PC-3 (cell line): ENCODE measurements around the gene CACNA1I. TPM values are rescaled to one million over a fixed set of nuclear protein-coding genes. Genes with fewer than 3 reads are reported as not detected.

Source experiments
- ATAC-seq: fragments of 200-7000 bp; cut with Tn5 transposase; 2 replicates; pipeline ENCODE4 v1.9.1; 2020; ENCODE audit warnings: mild to moderate bottlenecking, moderate library complexity
- BruUV-seq: library from RNA; stranded (reverse); fragments of 400-500 nt; replicated peaks from 2 replicates; lab custom pipeline; 2021; lab: Mats Ljungman, UMichigan
- CTCF ChIA-PET: fragments of 300-600 bp; sonication (Branson Sonifier 250); formaldehyde crosslinking; loops from one replicate; lab custom pipeline; 2022; ENCODE audit warnings: antibody characterized with exemption; lab: Charles Lee
- POLR2A ChIA-PET: fragments of 300-600 bp; sonication (Branson Sonifier 250); formaldehyde crosslinking; loops from one replicate; lab custom pipeline; 2022; ENCODE audit warnings: antibody characterized with exemption; ENCODE audit not compliant: unreplicated experiment; lab: Charles Lee
- DNase-seq: peaks from one replicate; pipeline ENCODE4 v3.0.0-alpha.2; 2015
- H2AFZ ChIP-seq: fragments of 300-600 bp; sonication (generic); 2 replicates; pipeline ENCODE4 v1.6.0; 2016; ENCODE audit warnings: antibody characterized with exemption, low read length
- H3F3A ChIP-seq: fragments of 300-600 bp; sonication (generic); one replicate; pipeline ENCODE4 v1.6.0; 2017; ENCODE audit warnings: antibody characterized with exemption, low read length, control low read depth, mild to moderate bottlenecking; ENCODE audit not compliant: unreplicated experiment
- H3K27ac ChIP-seq: fragments of 300-600 bp; sonication (generic); 2 replicates; pipeline ENCODE4 v1.5.1; 2016; ENCODE audit warnings: mild to moderate bottlenecking, low read length
- H3K27me3 ChIP-seq: fragments of 300-600 bp; sonication (generic); 2 replicates; pipeline ENCODE4 v1.6.1; 2016; ENCODE audit warnings: low read length, mixed read lengths
- H3K36me3 ChIP-seq: fragments of 300-600 bp; sonication (generic); 2 replicates; pipeline ENCODE4 v1.6.1; 2016; ENCODE audit warnings: low read depth, mixed run types, low read length, mixed read lengths
- H3K4me1 ChIP-seq: fragments of 300-600 bp; sonication (generic); 2 replicates; pipeline ENCODE4 v1.5.1; 2016; ENCODE audit warnings: low read length; ENCODE audit not compliant: insufficient read depth
- H3K4me2 ChIP-seq: fragments of 300-600 bp; sonication (generic); 2 replicates; pipeline ENCODE4 v1.6.0; 2016; ENCODE audit warnings: low read length
- H3K4me3 ChIP-seq: fragments of 300-600 bp; sonication (generic); 2 replicates; pipeline ENCODE4 v1.5.1; 2016; ENCODE audit warnings: mild to moderate bottlenecking, low read length, mixed read lengths
- H3K79me2 ChIP-seq: fragments of 300-600 bp; sonication (generic); 2 replicates; pipeline ENCODE4 v1.6.1; 2017; ENCODE audit warnings: low read length, mixed read lengths
- H3K9ac ChIP-seq: fragments of 300-600 bp; sonication (generic); 2 replicates; pipeline ENCODE4 v1.6.0; 2016; ENCODE audit warnings: mild to moderate bottlenecking, low read length
- H3K9me2 ChIP-seq: fragments of 300-600 bp; sonication (generic); replicated peaks from 2 replicates; pipeline ENCODE4 v1.6.1; 2016; ENCODE audit warnings: mixed run types, low read length, mixed read lengths
- H3K9me3 ChIP-seq: fragments of 300-600 bp; sonication (generic); 2 replicates; pipeline ENCODE4 v1.6.1; 2016; ENCODE audit warnings: low read length, mixed read lengths
- H4K20me1 ChIP-seq: fragments of 300-600 bp; sonication (generic); 2 replicates; pipeline ENCODE4 v1.6.1; 2016; ENCODE audit warnings: low read length, mixed read lengths
- CTCF ChIP-seq: fragments of 300-600 bp; sonication (generic); conservative IDR thresholded peaks from 2 replicates; pipeline ENCODE4 v1.5.1; 2017; ENCODE audit warnings: antibody characterized with exemption, low read depth, mild to moderate bottlenecking, low read length
- EZH2 ChIP-seq: fragments of 300-600 bp; sonication (generic); IDR thresholded peaks from one replicate; pipeline ENCODE4 v1.6.1; 2017; ENCODE audit warnings: antibody characterized with exemption, mild to moderate bottlenecking, low read length; ENCODE audit not compliant: unreplicated experiment
- EZH2phosphoT487 ChIP-seq: fragments of 300-600 bp; sonication (generic); IDR thresholded peaks from 2 replicates; pipeline ENCODE4 v1.6.1; 2018; ENCODE audit warnings: mild to moderate bottlenecking, antibody characterized with exemption, low read length, borderline replicate concordance
- intact Hi-C: fragments of 100-400 bp; cut with micrococcal nuclease; formaldehyde crosslinking; loops from 2 replicates; pipeline ENCODE4 v1.9.0; 2023
- total RNA-seq: library from RNA; depleted of rRNA; stranded (reverse); fragments of >200 nt; gene quantifications from 2 replicates; pipeline ENCODE4 v1.2.3, GENCODE V29; 2014

Gene CACNA1I
- total RNA-seq, 1 experiment from 2014 or later, result not detected

- no peak for DNase-seq
- BruUV-seq, result no TSS peak
- ChIA-PET POLR2A (no interaction called here), CTCF (no interaction called here)
- TF ChIP-seq CTCF, result no peak
- no peak for TF ChIP-seq EZH2phosphoT487
- TF ChIP-seq EZH2, result no peak
- Histone ChIP-seq H3K27me3 (no peaks in the 10 kb centered on the region), H3K79me2 (no peaks in the 10 kb centered on the region), H3K27ac (no peak overlapping the region), H3K9ac (no peak overlapping the region), H2AFZ (no peak overlapping the region), H3K9me2 (no peaks in the 10 kb centered on the region), H4K20me1 (no peaks in the 10 kb centered on the region), H3K4me1 (no peaks in the 10 kb centered on the region), H3K9me3 (no peaks in the 10 kb centered on the region), H3K4me2 (no peak overlapping the region), H3K4me3 (no peak overlapping the region), H3K36me3 (no peaks in the 10 kb centered on the region), H3F3A (no peaks in the 10 kb centered on the region)
- intact Hi-C loops, result no loop called here
- no peak for ATAC-seq
Observed at GRCh38 chr22:39610766-39611165, 40.2 kb downstream of the CACNA1I start.

- no peaks in the 10 kb centered on the region for H4K20me1 ChIP-seq
- H3K9me3 ChIP-seq, result no peaks in the 10 kb centered on the region
- no peak overlapping the region for H3K27ac ChIP-seq
- TF ChIP-seq EZH2phosphoT487, result no peak
- TF ChIP-seq CTCF, result no peak
- TF ChIP-seq EZH2, result no peak
- intact Hi-C loops, result no loop called here
- DNase-seq, result no peak
- ATAC-seq, result no peak
- H3K4me3 ChIP-seq, result no peak overlapping the region
- no TSS peak for BruUV-seq
- no peaks in the 10 kb centered on the region for H3K36me3 ChIP-seq
- no peaks in the 10 kb centered on the region for H3K4me1 ChIP-seq
- ChIA-PET CTCF (no interaction called here), POLR2A (no interaction called here)
- H3K4me2 ChIP-seq, result no peak overlapping the region
- H3K9ac ChIP-seq, result no peak overlapping the region
- H3F3A ChIP-seq, result no peaks in the 10 kb centered on the region
- H3K79me2 ChIP-seq, result no peaks in the 10 kb centered on the region
- H3K27me3 ChIP-seq, result no peaks in the 10 kb centered on the region
- H3K9me2 ChIP-seq, result no peaks in the 10 kb centered on the region
- no peak overlapping the region for H2AFZ ChIP-seq
Observed at GRCh38 chr22:39611360-39611759, 40.8 kb downstream of the CACNA1I start.

GRCh38 chr22:39612811-39613548 lies 42.4 kb downstream of the CACNA1I start:
- H2AFZ ChIP-seq, result no peak overlapping the region
- no peaks in the 10 kb centered on the region for H3K4me1 ChIP-seq
- H3F3A ChIP-seq, result no peaks in the 10 kb centered on the region
- no peak overlapping the region for H3K9ac ChIP-seq
- ATAC-seq, result no peak
- no peaks in the 10 kb centered on the region for H3K9me2 ChIP-seq
- H3K9me3 ChIP-seq, result no peaks in the 10 kb centered on the region
- ChIA-PET CTCF (no interaction called here), POLR2A (no interaction called here)
- no peak overlapping the region for H3K4me3 ChIP-seq
- H3K36me3 ChIP-seq, result no peaks in the 10 kb centered on the region
- intact Hi-C loops, result no loop called here
- no TSS peak for BruUV-seq
- H3K79me2 ChIP-seq, result no peaks in the 10 kb centered on the region
- DNase-seq, result no peak
- no peak overlapping the region for H3K27ac ChIP-seq
- no peak overlapping the region for H3K4me2 ChIP-seq
- TF ChIP-seq EZH2 (no peak), EZH2phosphoT487 (no peak)
- no peaks in the 10 kb centered on the region for H4K20me1 ChIP-seq
- H3K27me3 ChIP-seq, result no peaks in the 10 kb centered on the region
